Measurements from ENCODE around the gene CYBA. TPM values are rescaled to one million over a fixed set of nuclear protein-coding genes. Genes with fewer than 3 reads are reported as not detected.

The CYBA gene
- total and polyA plus RNA-seq, 2 of the 4 experiments (the other 2 are of a cell fraction) = 65.6 to 169 TPM

DNA sequence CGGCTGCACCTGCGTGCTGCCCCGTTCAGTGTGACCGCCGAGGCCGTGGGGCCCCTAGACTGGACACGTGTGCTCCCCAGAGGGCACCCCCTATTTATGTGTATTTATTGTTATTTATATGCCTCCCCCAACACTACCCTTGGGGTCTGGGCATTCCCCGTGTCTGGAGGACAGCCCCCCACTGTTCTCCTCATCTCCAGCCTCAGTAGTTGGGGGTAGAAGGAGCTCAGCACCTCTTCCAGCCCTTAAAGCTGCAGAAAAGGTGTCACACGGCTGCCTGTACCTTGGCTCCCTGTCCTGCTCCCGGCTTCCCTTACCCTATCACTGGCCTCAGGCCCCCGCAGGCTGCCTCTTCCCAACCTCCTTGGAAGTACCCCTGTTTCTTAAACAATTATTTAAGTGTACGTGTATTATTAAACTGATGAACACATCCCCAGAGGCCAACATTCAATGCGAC lies 10.8 kb downstream of the CYBA start:
- Histone ChIP-seq H3K9me3 (ENCODE audit: control insufficient read depth, insufficient read depth, low read length) (no peaks in the 10 kb centered on the region), H3K23ac (ENCODE audit: low read depth, low read length) (no peak overlapping the region), H3K56ac (ENCODE audit: extremely low read depth, insufficient read depth, low read length) (no peak overlapping the region), H3K27me3 (ENCODE audit: control insufficient read depth, insufficient read depth, low read length) (peaks cover 27% of the 10 kb centered on the region), H4K5ac (ENCODE audit: low read depth, low read length) (no peak overlapping the region), H3K36me3 (ENCODE audit: control insufficient read depth, insufficient read depth, low read length) (peaks cover 3% of the 10 kb centered on the region), H2BK20ac (ENCODE audit: low read depth, low read length) (no peak overlapping the region), H2BK120ac (ENCODE audit: low read depth, low read length) (no peak overlapping the region), H3K14ac (replicated peaks; ENCODE audit: low read depth, low read length) (no peak overlapping the region), H4K91ac (ENCODE audit: insufficient read depth, low read depth, low read length) (no peak overlapping the region), H3K27ac (ENCODE audit: insufficient read depth, low read length) (no peak overlapping the region), H4K8ac (ENCODE audit: low read depth in 2 of 2, low read length in 2 of 2) (no peak overlapping the region), H2BK15ac (ENCODE audit: low read depth, low read length) (no peak overlapping the region), H4K20me1 (ENCODE audit: insufficient read depth, low read length) (peaks cover 8% of the 10 kb centered on the region; the same call in 1 of the 2 replicates), H3K9me1 (ENCODE audit: insufficient read depth, low read length) (peaks cover 2% of the 10 kb centered on the region; the same call in 1 of the 2 replicates), H3K4me2 (ENCODE audit: low read depth, low read length) (no peak overlapping the region), H2BK5ac (ENCODE audit: low read depth, low read length, poor library complexity, severe bottlenecking) (no peak overlapping the region), H3K4me1 (ENCODE audit: control insufficient read depth, insufficient read depth, low read length) (peaks cover 4% of the 10 kb centered on the region), H3K4me3 (ENCODE audit: insufficient read depth, low read depth, low read length) (no peak overlapping the region), H2AFZ (replicated peaks; ENCODE audit: low read length, poor library complexity) (no peak overlapping the region), H3K9ac (ENCODE audit: low read depth, low read length) (no peak overlapping the region), H2AK5ac (ENCODE audit: low read depth, low read length) (no peak overlapping the region), H2AK9ac (replicated peaks; ENCODE audit: low read depth, low read length, poor library complexity) (peak overlapping the region; percentile 72), H3K79me1 (ENCODE audit: low read depth in 1 of 2, low read length in 2 of 2) (no peaks in the 10 kb centered on the region), H3K18ac (ENCODE audit: low read depth, low read length) (no peak overlapping the region), H3K4ac (ENCODE audit: low read depth, low read length) (no peak overlapping the region)
- TF ChIP-seq POLR2A (IDR thresholded peaks at IDR 0.05; ENCODE audit: low read depth, low read length) (no peak), CEBPB (IDR thresholded peaks at IDR 0.05; ENCODE audit: low read depth, low read length) (no peak), NFE2L2 (IDR thresholded peaks at IDR 0.05; ENCODE audit: low read depth, low read length) (no peak), RAD21 (IDR thresholded peaks at IDR 0.05; ENCODE audit: low read length) (no peak), RCOR1 (IDR thresholded peaks at IDR 0.05; ENCODE audit: insufficient replicate concordance, low read length) (no peak), SMC3 (IDR thresholded peaks at IDR 0.05; ENCODE audit: low read depth, low read length) (no peak), CHD1 (IDR thresholded peaks at IDR 0.05; ENCODE audit: low read depth, low read length) (no peak)
- TF ChIP-seq, protein P1, sequence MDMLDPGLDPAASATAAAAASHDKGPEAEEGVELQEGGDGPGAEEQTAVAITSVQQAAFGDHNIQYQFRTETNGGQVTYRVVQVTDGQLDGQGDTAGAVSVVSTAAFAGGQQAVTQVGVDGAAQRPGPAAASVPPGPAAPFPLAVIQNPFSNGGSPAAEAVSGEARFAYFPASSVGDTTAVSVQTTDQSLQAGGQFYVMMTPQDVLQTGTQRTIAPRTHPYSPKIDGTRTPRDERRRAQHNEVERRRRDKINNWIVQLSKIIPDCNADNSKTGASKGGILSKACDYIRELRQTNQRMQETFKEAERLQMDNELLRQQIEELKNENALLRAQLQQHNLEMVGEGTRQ (IDR thresholded peaks at IDR 0.05; ENCODE audit: low read depth, low read length) = no peak
- TF ChIP-seq, protein P2, sequence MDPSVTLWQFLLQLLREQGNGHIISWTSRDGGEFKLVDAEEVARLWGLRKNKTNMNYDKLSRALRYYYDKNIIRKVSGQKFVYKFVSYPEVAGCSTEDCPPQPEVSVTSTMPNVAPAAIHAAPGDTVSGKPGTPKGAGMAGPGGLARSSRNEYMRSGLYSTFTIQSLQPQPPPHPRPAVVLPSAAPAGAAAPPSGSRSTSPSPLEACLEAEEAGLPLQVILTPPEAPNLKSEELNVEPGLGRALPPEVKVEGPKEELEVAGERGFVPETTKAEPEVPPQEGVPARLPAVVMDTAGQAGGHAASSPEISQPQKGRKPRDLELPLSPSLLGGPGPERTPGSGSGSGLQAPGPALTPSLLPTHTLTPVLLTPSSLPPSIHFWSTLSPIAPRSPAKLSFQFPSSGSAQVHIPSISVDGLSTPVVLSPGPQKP (IDR thresholded peaks at IDR 0.05; ENCODE audit: borderline replicate concordance, low read depth, low read length) = no peak
- ChIA-PET CTCF (no interaction called here), POLR2A (ENCODE audit: unreplicated experiment) (no interaction called here)
- in situ Hi-C loops (cut with MboI; ENCODE audit: low sequenced_read_pairs) (no loop called here), intact Hi-C loops (cut with micrococcal nuclease) (no loop called here), dilution Hi-C loops (cut with HindIII; ENCODE audit: low sequenced_read_pairs, unreplicated experiment) (no loop called here)
- WGBS, 2 experiments (ENCODE audit: extremely low coverage in 2 of 2, insufficient read length in 1 of 2) = no CpG with 5 or more reads among the region's 13 CpGs
- DNase-seq = no peak
- BruUV-seq (replicated peaks) = no TSS peak
- ATAC-seq (ENCODE audit: low read depth) = no peak

Data from IMR-90 (cell line).